SK-N-SH (cell line): Measurements from ENCODE around the gene XIST. TPM values are rescaled to one million over a fixed set of nuclear protein-coding genes. Genes with fewer than 3 reads are reported as not detected.

Experiments used
- CTCF ChIA-PET: fragments of 300-600, 350-600 bp; formaldehyde crosslinking; extraction: SDS; loops from one replicate; lab custom pipeline; 2021; lab: Yijun Ruan, JAX
- POLR2A ChIA-PET: fragments of 350-600 bp; sonication (Branson Sonifier 250); formaldehyde crosslinking; extraction: SDS; loops from one replicate; lab custom pipeline; 2020; ENCODE audit warnings: antibody characterized with exemption, inconsistent platforms; lab: Yijun Ruan, JAX
- DNase-seq: peaks from one replicate; pipeline ENCODE4 v3.0.0; 2012
- H2AFZ ChIP-seq: fragments of 200-600 bp; sonication (generic); 2 replicates; pipeline ENCODE4 v1.8.1; 2016; ENCODE audit warnings: antibody characterized with exemption, mild to moderate bottlenecking, low read depth
- H3F3A ChIP-seq: fragments of 200-600 bp; sonication (generic); replicated peaks from 2 replicates; pipeline ENCODE3; 2016; ENCODE audit warnings: antibody characterized with exemption, mild to moderate bottlenecking; ENCODE audit not compliant: insufficient read depth
- H3K27ac ChIP-seq, 2 experiments: fragments of 200-500 bp in 1 of 2; fragments of 200-600 bp in 1 of 2; sonication (Bioruptor generic) in 1 of 2; sonication (generic), shearing (Covaris generic) in 1 of 2; 2 replicates each; pipeline versions ENCODE4 v1.5.1 to v1.6.1; 2014 to 2016; ENCODE audit warnings: low read depth in 2 of 2, inconsistent platforms in 1 of 2, low read length in 1 of 2, mild to moderate bottlenecking in 1 of 2, mixed read lengths in 1 of 2
- H3K27me3 ChIP-seq: fragments of 200-600 bp; sonication (generic), shearing (Covaris generic); 2 replicates; pipeline ENCODE4 v1.6.1; 2016; ENCODE audit warnings: mixed run types; ENCODE audit not compliant: insufficient read depth
- H3K36me3 ChIP-seq, 2 experiments: fragments of 200-500 bp in 1 of 2; fragments of 200-600 bp in 1 of 2; sonication (Bioruptor generic) in 1 of 2; sonication (generic) in 1 of 2; replicated peaks in 1 of 2; 2 replicates each; pipeline versions ENCODE3 to v1.5.1; 2014 to 2016; ENCODE audit warnings: low read length in 1 of 2, mild to moderate bottlenecking in 1 of 2; ENCODE audit not compliant: insufficient read depth in 2 of 2, control insufficient read depth in 1 of 2
- H3K4me1 ChIP-seq, 2 experiments: fragments of 200-500 bp in 1 of 2; fragments of 200-600 bp in 1 of 2; sonication (Bioruptor generic) in 1 of 2; sonication (generic), shearing (Covaris generic) in 1 of 2; 2 replicates each; pipeline versions ENCODE4 v1.5.1 to v1.6.1; 2014 to 2016; ENCODE audit warnings: low read depth in 1 of 2, low read length in 1 of 2, mixed run types in 1 of 2; ENCODE audit not compliant: insufficient read depth in 2 of 2, control insufficient read depth in 1 of 2
- H3K4me2 ChIP-seq: fragments of 200-600 bp; sonication (generic), shearing (Covaris generic); 2 replicates; pipeline ENCODE4 v1.6.1; 2017; ENCODE audit warnings: mixed run types
- H3K4me3 ChIP-seq, 2 experiments: fragments of 200-500 bp in 1 of 2; fragments of 200-600 bp in 1 of 2; sonication (Bioruptor generic) in 1 of 2; sonication (generic), shearing (Covaris generic) in 1 of 2; 2 replicates each; pipeline versions ENCODE4 v1.5.1 to v1.8.1; 2014 to 2016; ENCODE audit warnings: low read depth in 2 of 2, inconsistent platforms in 1 of 2, low read length in 1 of 2, mild to moderate bottlenecking in 1 of 2, mixed read lengths in 1 of 2, moderate library complexity in 1 of 2
- H3K79me2 ChIP-seq: fragments of 200-600 bp; sonication (generic); 2 replicates; pipeline ENCODE4 v1.8.1; 2017; ENCODE audit warnings: mild to moderate bottlenecking; ENCODE audit not compliant: insufficient read depth
- H3K9ac ChIP-seq: fragments of 200-600 bp; sonication (generic); 2 replicates; pipeline ENCODE4 v1.6.1; 2017; ENCODE audit warnings: mixed run types
- H3K9me2 ChIP-seq: fragments of 200-600 bp; sonication (generic); 2 replicates; pipeline ENCODE4 v1.6.1; 2017; ENCODE audit warnings: mixed run types
- H3K9me3 ChIP-seq: fragments of 200-600 bp; sonication (generic); 2 replicates; pipeline ENCODE4 v1.6.1; 2017; ENCODE audit warnings: mixed run types, mild to moderate bottlenecking, moderate library complexity
- H4K20me1 ChIP-seq: fragments of 200-600 bp; sonication (generic); 2 replicates; pipeline ENCODE4 v1.6.1; 2017; ENCODE audit warnings: mild to moderate bottlenecking, mixed run types; ENCODE audit not compliant: insufficient read depth
- CHD2 ChIP-seq: fragments of 150-350 bp; IDR thresholded peaks from 2 replicates; pipeline ENCODE4 v1.6.1; 2018; ENCODE audit warnings: low read length; ENCODE audit not compliant: partially characterized antibody
- ELF1 ChIP-seq: IDR thresholded peaks from 2 replicates; pipeline ENCODE4 v1.4.0; 2012
- EZH2phosphoT487 ChIP-seq: fragments of 200-600 bp; sonication (generic); IDR thresholded peaks from 2 replicates; pipeline ENCODE4 v1.6.1; 2017; ENCODE audit warnings: low read depth, mixed run types, mild to moderate bottlenecking, antibody characterized with exemption, moderate library complexity, borderline replicate concordance
- GATA2 ChIP-seq: sonication (generic); formaldehyde crosslinking; IDR thresholded peaks from 2 replicates; pipeline ENCODE4 v1.5.0; 2020; ENCODE audit warnings: mild to moderate bottlenecking, missing genetic modification reagents
- MEF2A ChIP-seq: IDR thresholded peaks from 2 replicates; pipeline ENCODE4 v1.4.0; 2012; ENCODE audit warnings: low read depth, borderline replicate concordance
- RAD21 ChIP-seq: IDR thresholded peaks from 2 replicates; pipeline ENCODE4 v1.6.1; 2012; ENCODE audit warnings: mild to moderate bottlenecking, low read length
- RCOR1 ChIP-seq: fragments of 150-350 bp; IDR thresholded peaks from 2 replicates; pipeline ENCODE4 v1.6.1; 2017; ENCODE audit warnings: antibody characterized with exemption, low read length
- RXRA ChIP-seq: IDR thresholded peaks from 2 replicates; pipeline ENCODE4 v1.4.0; 2012; ENCODE audit warnings: low read depth, mild to moderate bottlenecking, borderline replicate concordance
- SIN3A ChIP-seq: IDR thresholded peaks from 2 replicates; pipeline ENCODE4 v1.6.1; 2012; ENCODE audit warnings: low read depth, mild to moderate bottlenecking, low read length, moderate library complexity, borderline replicate concordance
- TCF12 ChIP-seq: IDR thresholded peaks from 2 replicates; pipeline ENCODE4 v1.4.0; 2012
- YY1 ChIP-seq: IDR thresholded peaks from 2 replicates; pipeline ENCODE4 v1.4.0; 2012; ENCODE audit warnings: low read depth, mild to moderate bottlenecking
- WGBS: methylation state at CpG from one replicate; pipeline ENCODE4 v1.1.6; 2017; ENCODE audit warnings: low lambda C conversion rate; 5-methylcytosine and 5-hydroxymethylcytosine counted together
- polyA plus RNA-seq, 3 experiments: library from polyadenylated mRNA; depleted of rRNA; stranded (reverse); fragments of >200 nt; gene quantifications; 2 replicates each; pipeline ENCODE4 v1.2.3, GENCODE V29; 2012
- TF ChIP-seq, protein P1 (sequence below): IDR thresholded peaks from 2 replicates; pipeline ENCODE4 v1.4.0; 2012; ENCODE audit warnings: low read depth, borderline replicate concordance
- TF ChIP-seq, protein P2 (sequence below): IDR thresholded peaks from 2 replicates; pipeline ENCODE4 v1.4.0; 2012; ENCODE audit warnings: low read depth, borderline replicate concordance
- TF ChIP-seq, protein P3 (sequence below): fragments of 150-350 bp; IDR thresholded peaks from 2 replicates; pipeline ENCODE4 v1.6.1; 2017; ENCODE audit warnings: antibody characterized with exemption, low read length, low read depth, borderline replicate concordance

The XIST gene
- polyA plus RNA-seq, 1 of the 3 experiments (the other 2 are of a cell fraction) = 135 TPM

DNA sequence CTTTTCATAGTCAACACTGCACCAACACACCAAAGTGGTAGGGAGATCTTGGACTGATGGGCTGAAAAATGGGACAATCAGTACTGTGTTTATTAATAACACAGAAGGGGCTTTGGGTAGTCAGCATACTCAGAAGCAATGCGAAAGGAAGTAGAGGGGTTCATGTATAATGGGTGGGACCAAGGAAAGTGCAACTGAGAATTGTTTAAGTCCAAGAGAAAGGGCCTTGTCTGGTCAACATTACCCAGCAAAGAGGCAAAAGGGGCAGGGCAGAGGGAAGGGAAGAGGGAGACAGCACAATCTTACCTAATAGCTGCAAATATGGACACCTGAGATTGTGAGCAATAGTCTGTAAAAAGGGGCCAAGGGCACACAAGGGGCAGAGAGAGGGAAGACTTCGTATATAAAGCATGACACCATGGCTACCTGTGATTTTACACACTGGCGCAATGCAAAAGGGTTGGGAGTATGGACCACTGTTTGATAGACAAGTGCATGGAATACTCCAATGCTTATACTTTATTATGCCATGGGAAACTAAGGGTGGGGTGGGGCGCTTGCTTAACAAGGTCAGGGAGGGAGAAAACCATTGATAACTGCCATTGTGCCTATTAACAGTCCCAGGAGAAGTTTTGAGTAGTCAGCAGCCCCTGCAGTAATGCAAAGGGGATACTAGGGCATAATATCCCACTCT lies 9.8 kb downstream of the XIST start (continued):
- TF ChIP-seq, protein P1, sequence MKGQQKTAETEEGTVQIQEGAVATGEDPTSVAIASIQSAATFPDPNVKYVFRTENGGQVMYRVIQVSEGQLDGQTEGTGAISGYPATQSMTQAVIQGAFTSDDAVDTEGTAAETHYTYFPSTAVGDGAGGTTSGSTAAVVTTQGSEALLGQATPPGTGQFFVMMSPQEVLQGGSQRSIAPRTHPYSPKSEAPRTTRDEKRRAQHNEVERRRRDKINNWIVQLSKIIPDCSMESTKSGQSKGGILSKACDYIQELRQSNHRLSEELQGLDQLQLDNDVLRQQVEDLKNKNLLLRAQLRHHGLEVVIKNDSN = no peak
- TF ChIP-seq, protein P2, sequence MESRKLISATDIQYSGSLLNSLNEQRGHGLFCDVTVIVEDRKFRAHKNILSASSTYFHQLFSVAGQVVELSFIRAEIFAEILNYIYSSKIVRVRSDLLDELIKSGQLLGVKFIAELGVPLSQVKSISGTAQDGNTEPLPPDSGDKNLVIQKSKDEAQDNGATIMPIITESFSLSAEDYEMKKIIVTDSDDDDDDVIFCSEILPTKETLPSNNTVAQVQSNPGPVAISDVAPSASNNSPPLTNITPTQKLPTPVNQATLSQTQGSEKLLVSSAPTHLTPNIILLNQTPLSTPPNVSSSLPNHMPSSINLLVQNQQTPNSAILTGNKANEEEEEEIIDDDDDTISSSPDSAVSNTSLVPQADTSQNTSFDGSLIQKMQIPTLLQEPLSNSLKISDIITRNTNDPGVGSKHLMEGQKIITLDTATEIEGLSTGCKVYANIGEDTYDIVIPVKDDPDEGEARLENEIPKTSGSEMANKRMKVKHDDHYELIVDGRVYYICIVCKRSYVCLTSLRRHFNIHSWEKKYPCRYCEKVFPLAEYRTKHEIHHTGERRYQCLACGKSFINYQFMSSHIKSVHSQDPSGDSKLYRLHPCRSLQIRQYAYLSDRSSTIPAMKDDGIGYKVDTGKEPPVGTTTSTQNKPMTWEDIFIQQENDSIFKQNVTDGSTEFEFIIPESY = no peak
- TF ChIP-seq CHD2 (no peak), YY1 (no peak), TCF12 (no peak), RXRA (no peak)

DNA sequence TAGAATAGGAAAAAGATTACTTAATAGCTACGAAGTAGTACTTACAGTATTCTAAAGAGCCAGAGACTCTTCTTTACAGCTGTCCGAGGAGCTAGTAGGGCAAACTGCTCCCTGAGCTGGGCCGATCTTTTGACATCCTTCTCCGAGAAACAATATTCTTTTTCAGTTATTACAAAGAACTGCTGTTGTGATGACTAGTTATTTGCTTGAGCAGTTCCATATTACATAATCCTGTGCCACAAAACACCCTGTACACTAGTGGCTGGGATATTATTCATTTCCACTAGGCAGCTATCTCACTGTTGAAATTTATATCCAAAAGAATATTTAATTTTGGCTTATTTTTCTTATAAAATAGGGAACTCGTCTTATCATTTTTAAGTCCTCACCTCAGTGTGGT lies 11.2 kb downstream of the XIST start:
- Histone ChIP-seq H3K4me2 (no peak overlapping the region), H3K9me3 (no peaks in the 10 kb centered on the region), H3K79me2 (peaks cover 100% of the 10 kb centered on the region), H2AFZ (no peak overlapping the region), H3K4me1 (peaks cover 6 to 18% of the 10 kb centered on the region in 2 experiments; a peak in 2 of 4 replicates), H3K9ac (no peak overlapping the region), H3K4me3 (no peak overlapping the region), H3K9me2 (no peaks in the 10 kb centered on the region), H4K20me1 (peaks cover 100% of the 10 kb centered on the region), H3K27ac (no peak overlapping the region), H3K27me3 (no peaks in the 10 kb centered on the region), H3F3A (peaks cover 7% of the 10 kb centered on the region), H3K36me3 (peaks cover 32 to 57% of the 10 kb centered on the region in 2 experiments)
- CTCF ChIA-PET = no interaction called here
- POLR2A ChIA-PET = no interaction called here
- TF ChIP-seq ELF1 (no peak), RCOR1 (no peak), RAD21 (no peak), EZH2phosphoT487 (no peak), MEF2A (no peak), SIN3A (no peak), GATA2 (CRISPR knock-in tag) (no peak)
- TF ChIP-seq, protein P3, sequence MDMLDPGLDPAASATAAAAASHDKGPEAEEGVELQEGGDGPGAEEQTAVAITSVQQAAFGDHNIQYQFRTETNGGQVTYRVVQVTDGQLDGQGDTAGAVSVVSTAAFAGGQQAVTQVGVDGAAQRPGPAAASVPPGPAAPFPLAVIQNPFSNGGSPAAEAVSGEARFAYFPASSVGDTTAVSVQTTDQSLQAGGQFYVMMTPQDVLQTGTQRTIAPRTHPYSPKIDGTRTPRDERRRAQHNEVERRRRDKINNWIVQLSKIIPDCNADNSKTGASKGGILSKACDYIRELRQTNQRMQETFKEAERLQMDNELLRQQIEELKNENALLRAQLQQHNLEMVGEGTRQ = no peak
- TF ChIP-seq, protein P2 = no peak
- WGBS = 35% methylated on average over 5 of the region's 5 CpGs
- DNase-seq = no peak
